IPS-18a (cell line): ENCODE data around the gene LIMK2.
"Not testable (repeated sequence)": the region's sequence is repeated elsewhere in the genome, so short reads cannot be mapped to it uniquely, and the experiment has no call there.

Experiments used
- H3K27ac ChIP-seq: one replicate; pipeline ENCODE4 v1.5.1; 2013; ENCODE audit warnings: low read length
- H3K27me3 ChIP-seq: one replicate; pipeline ENCODE4 v1.6.1; 2013; ENCODE audit warnings: mild to moderate bottlenecking, low read length; ENCODE audit not compliant: control insufficient read depth, insufficient read depth
- H3K36me3 ChIP-seq: one replicate; pipeline ENCODE4 v1.6.1; 2013; ENCODE audit warnings: low read depth, low read length; ENCODE audit not compliant: control insufficient read depth
- H3K4me1 ChIP-seq: one replicate; pipeline ENCODE4 v1.6.1; 2013; ENCODE audit warnings: low read depth, low read length; ENCODE audit not compliant: control insufficient read depth
- H3K4me3 ChIP-seq: one replicate; pipeline ENCODE4 v1.5.1; 2013; ENCODE audit warnings: low read length
- H3K9ac ChIP-seq: one replicate; pipeline ENCODE4 v1.6.1; 2013; ENCODE audit warnings: mild to moderate bottlenecking, low read length, moderate library complexity
- H3K9me3 ChIP-seq: one replicate; pipeline ENCODE4 v1.6.1; 2013; ENCODE audit warnings: low read depth, low read length; ENCODE audit not compliant: control insufficient read depth

The LIMK2 gene

DNA sequence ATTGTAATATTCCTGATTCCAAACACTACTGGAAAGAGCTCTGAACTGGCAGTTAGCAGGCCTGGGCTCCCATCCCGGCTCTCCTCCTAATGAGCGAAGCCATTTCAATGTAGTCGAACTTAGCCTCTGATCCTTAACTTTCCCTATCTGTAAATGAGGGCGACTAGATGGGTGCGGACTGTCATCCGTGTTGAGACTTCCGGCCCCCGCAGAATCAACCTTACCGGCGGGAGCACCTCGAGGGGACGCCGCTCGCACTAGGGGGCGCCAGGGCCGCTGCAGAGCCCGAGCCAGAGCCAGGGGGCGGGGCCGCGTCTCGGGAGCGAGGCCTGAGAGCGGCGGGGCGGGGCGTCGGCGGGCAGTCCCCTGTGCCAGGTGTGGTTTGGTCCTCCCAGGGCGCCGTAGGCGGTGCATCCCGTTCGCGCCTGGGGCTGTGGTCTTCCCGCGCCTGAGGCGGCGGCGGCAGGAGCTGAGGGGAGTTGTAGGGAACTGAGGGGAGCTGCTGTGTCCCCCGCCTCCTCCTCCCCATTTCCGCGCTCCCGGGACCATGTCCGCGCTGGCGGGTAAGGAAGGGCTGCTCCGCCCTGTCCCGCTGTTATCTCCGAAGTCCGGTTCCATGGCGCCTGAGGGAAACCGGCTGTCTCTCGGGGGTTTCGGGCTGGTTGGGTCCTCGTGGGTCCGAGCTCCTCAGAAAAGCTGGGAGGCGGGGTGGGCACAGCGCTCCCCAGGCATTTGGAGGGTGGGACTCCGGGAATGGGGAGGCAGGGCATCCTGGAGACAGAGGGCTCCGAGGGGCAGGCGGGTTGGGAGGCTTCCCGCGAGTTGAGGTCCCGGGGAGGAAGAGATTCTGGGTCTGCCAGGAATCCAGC lies at the start of gene LIMK2:
Gene LIMK2 (plus strand): TSS at position 437 of the 869 bp plus-strand sequence. CDS start 111 bp downstream, at position 548.
- Histone ChIP-seq H3K27ac (no peak within 1 kb of the TSS), H3K4me3 (peak within 1 kb of the TSS; percentile 89), H3K27me3 (no peaks in the 10 kb centered on the region), H3K9ac (peak within 1 kb of the TSS; percentile 94), H3K9me3 (no peaks in the 10 kb centered on the region), H3K36me3 (no peaks in the 10 kb centered on the region), H3K4me1 (peaks cover 4% of the 10 kb centered on the region)

DNA sequence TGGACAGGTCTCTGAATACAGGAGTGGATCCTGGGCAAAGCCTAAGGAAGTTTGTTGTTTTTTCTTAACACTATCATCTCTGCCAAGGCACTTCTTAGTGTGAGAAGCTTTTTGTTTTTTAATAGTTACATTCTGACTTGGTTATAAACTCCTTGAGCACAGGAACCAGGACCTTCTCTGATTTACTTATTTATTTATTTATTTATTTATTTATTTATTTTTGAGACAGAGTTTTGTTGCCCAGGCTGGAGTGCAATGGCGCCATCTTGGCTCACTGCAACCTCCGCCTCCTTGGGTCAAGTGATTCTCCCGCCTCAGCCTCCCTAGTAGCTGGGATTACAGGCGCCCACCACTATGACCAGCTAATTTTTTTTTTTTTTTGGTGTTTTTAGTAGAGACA lies 41.1 kb upstream of the LIMK2 start:
- Histone ChIP-seq H3K27ac (no peak overlapping the region), H3K4me1 (no peaks in the 10 kb centered on the region), H3K36me3 (no peaks in the 10 kb centered on the region), H3K4me3 (no peak overlapping the region), H3K9ac (no peak overlapping the region), H3K27me3 (no peaks in the 10 kb centered on the region), H3K9me3 (no peaks in the 10 kb centered on the region)

DNA sequence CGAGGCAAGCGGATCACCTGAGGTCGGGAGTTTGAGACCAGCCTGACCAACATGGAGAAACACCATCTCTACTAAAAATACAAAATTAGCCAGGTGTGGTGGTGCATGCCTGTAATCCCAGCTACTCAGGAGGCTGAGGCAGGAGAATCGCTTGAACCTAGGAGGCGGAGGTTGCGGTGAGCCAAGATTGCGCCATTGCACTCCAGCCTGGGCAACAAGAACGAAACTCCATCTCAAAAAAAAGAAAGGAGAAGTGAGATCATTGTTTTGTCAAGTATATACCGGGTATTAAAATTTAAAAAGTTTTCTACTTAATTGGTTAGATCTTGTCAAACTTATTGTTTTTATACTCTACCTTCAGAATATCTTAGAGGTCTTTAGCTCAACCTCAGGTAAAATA lies 40.4 kb upstream of the LIMK2 start:
- not testable (repeated sequence) for H3K9me3 ChIP-seq, H3K4me1 ChIP-seq, H3K36me3 ChIP-seq, H3K4me3 ChIP-seq, H3K27me3 ChIP-seq, H3K27ac ChIP-seq, H3K9ac ChIP-seq

DNA sequence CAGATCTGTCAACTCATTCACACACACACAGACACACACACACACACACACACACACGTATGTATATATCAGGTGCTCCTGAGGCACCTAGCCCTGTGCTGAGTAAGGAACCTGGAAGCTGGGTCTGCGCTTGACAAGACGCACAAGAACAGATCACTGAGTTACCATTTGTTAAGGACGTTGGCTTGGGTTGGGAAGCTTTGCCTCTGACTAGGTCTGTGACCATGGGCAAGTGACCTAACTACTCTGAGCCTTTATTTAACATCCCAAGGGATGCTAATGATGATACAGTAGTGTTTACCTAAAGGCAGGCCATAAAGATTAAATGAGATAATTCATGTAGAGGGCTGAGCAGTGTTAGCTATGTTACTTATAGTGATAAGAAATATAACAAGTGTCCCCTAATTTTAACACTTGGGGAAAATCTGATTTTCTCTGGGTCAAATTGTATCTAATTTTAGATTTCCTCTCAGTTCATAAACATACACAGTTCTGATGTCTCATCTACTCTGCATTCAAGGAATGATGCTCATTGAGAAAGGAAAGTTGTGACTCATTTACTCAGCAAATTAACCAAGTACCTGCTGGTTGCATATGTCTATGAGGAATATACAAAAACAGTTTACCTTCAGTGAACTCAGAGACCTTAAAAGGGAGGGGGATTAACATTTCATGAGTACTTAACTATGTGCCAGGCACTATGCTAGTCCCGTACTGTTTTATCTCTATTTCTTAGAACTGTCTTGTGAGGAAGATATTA lies 38.5 kb upstream of the LIMK2 start:
- Histone ChIP-seq H3K27ac (no peak overlapping the region), H3K9ac (no peak overlapping the region), H3K9me3 (no peaks in the 10 kb centered on the region), H3K36me3 (no peaks in the 10 kb centered on the region), H3K4me3 (no peak overlapping the region), H3K4me1 (no peaks in the 10 kb centered on the region), H3K27me3 (no peaks in the 10 kb centered on the region)

DNA sequence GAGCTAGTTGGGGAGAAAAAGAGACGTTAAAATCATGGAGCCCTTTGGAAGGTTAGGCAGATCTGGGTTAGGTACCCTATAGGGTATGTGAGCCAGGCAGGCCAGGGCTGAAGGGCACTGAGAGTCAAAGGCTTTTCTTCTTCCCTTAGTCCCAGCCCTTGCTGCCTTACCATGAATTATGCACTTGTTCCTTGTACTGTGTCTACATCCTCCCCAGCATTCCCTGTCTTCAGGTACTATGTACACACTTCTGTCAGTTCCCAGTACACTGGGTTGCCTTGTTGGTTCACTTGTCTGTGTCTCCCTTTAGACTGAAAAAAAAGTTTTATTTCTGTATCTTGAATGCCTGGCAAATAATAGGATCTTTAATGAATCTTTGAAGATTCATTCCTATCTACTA lies 35.2 kb upstream of the LIMK2 start:
- Histone ChIP-seq H3K27me3 (no peaks in the 10 kb centered on the region), H3K36me3 (no peaks in the 10 kb centered on the region), H3K27ac (no peak overlapping the region), H3K4me3 (no peak overlapping the region), H3K4me1 (no peaks in the 10 kb centered on the region), H3K9me3 (no peaks in the 10 kb centered on the region), H3K9ac (no peak overlapping the region)

DNA sequence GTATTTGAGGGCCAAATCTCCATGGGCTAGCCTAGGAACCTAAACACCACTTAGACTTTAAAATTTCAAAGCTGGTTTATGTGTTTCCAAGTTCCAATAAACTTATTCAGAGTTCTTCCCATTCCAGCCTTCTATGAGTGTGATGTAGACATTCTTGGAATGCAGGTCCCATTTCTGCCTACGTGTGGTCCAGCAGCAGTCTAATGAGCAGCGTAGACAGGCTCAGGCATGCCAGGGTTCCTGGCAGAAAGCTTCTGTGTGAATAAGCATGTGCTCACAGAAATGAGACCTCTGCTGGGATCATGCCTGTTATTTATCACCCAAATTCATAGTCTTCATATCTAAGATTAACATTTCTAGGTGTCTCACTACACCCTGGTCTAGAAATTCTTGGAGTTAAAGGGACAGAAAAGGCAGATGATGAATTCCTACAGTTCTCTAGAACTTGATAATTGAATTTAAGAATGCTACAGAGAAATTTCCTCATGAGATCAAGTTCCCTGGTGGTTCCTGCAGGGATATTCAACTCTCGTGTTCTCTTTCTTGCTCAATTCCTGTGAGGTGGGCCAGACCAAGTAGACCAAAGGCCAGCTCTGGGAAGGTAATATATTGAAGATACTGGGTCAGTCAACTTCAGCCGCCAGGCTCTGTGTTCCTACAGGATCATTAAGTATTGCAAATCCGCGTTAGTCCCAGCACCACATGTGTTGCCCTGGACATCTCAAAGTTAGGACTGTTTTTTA lies 34.5 kb upstream of the LIMK2 start:
- Histone ChIP-seq H3K27ac (no peak overlapping the region), H3K9ac (no peak overlapping the region), H3K4me3 (no peak overlapping the region), H3K27me3 (no peaks in the 10 kb centered on the region), H3K36me3 (no peaks in the 10 kb centered on the region), H3K4me1 (no peaks in the 10 kb centered on the region), H3K9me3 (no peaks in the 10 kb centered on the region)

DNA sequence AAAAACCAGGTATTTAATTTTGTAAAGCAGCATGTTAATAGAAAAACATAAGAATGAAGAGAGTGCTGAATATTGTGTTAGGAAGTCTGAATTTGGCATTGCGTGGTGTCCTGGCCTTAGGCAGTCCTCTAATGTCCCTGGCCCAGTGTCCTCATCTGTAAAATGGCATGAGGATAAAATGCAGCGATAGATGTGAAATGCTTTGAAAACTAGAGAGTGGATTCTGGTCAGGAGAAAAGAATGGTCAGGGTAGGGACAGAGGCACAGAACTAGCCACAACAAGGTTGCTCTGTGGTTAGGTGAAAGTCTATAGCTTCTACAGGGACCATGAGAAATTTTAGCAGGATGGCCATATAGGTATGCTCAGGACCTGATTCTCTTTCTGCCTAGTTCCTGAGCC lies 33.2 kb upstream of the LIMK2 start:
- H3K36me3 ChIP-seq: no peaks in the 10 kb centered on the region
- H3K4me1 ChIP-seq: no peaks in the 10 kb centered on the region
- no peak overlapping the region for H3K4me3 ChIP-seq
- H3K27ac ChIP-seq: no peak overlapping the region
- H3K9ac ChIP-seq: no peak overlapping the region
- no peaks in the 10 kb centered on the region for H3K9me3 ChIP-seq
- no peaks in the 10 kb centered on the region for H3K27me3 ChIP-seq

DNA sequence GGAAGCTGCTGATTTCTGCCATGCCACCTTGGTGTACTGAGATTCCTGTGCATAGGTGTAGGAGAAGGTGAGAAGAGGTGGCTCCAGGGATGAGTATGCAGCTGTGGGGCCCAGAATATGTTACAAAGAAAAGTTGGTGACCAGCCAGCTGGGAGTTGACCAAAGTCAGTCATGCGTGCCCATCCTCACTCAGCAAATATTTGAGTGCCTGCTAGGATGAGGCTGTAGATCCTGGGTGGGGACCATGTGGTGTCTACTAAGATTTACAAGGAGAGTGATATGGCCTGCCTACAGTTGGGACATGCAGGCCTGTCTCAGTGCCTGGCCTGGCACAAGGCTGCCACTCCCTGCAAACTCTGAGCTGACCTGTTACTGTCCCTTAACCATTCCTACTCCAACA lies 32.8 kb upstream of the LIMK2 start:
- Histone ChIP-seq H3K27ac (no peak overlapping the region), H3K9me3 (no peaks in the 10 kb centered on the region), H3K4me1 (no peaks in the 10 kb centered on the region), H3K4me3 (no peak overlapping the region), H3K9ac (no peak overlapping the region), H3K27me3 (no peaks in the 10 kb centered on the region), H3K36me3 (no peaks in the 10 kb centered on the region)

DNA sequence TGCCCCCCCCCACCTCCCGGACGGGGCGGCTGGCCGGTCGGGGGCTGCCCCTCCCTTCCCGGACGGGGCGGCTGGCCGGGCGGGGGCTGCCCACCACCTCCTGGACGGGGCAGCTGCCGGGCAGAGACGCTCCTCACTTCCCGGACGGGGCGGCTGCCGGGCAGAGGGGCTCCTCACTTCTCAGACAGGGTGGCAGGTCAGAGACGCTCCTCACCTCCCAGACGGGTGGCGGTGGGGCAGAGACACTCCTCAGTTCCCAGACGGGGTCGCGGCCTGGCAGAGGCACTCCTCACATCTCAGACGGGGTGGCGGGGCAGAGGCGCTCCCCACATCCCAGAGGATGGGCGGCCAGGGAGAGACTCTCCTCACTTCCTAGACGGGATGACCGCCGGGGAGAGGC lies 28.1 kb upstream of the LIMK2 start:
- Histone ChIP-seq H3K9ac (no peak overlapping the region), H3K4me3 (no peak overlapping the region), H3K36me3 (peaks cover 4% of the 10 kb centered on the region), H3K27ac (no peak overlapping the region), H3K4me1 (no peaks in the 10 kb centered on the region), H3K27me3 (no peaks in the 10 kb centered on the region), H3K9me3 (no peaks in the 10 kb centered on the region)

DNA sequence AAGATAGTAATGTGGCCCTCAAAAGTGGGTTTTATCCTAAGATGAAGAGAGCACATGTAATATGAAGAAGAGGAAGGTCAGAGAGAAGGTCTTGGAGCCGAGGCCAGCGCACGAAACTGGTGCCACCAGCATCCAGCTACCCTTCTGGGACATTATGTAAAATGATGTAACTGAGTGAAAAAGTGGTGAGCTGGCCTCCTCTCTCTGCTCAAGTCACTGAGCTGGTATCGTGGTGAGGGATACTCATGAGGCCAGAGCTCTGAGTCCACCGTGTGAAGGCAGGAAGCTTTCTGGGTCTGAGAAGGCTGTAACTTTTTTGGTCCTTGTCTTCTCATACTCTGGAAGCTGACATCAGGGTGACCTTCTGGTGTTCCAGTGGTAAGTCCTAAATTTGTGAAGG lies 27.0 kb upstream of the LIMK2 start:
- Histone ChIP-seq H3K9me3 (no peaks in the 10 kb centered on the region), H3K36me3 (peaks cover 4% of the 10 kb centered on the region), H3K27ac (no peak overlapping the region)

DNA sequence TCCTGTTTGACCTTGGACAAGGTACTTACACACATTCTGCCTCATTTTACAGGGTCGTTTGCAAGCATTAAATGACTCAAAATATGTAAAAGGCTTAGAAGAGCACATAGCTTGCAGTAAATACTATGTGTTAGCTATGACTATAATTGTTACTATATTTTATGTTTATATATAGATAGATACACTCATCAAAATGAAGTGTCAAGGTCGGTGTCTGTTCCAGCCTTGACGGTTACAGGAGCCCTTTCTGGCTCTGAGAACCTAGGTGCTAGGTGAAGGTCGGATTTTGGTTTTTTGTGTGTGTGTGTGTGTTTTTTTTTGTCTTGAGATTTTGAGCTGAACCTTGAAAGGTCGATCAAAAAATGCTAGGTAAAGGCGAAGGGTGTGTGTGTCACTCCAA lies 24.5 kb upstream of the LIMK2 start:
- H3K4me1 ChIP-seq: no peaks in the 10 kb centered on the region
- H3K9me3 ChIP-seq: no peaks in the 10 kb centered on the region
- no peaks in the 10 kb centered on the region for H3K27me3 ChIP-seq
- H3K4me3 ChIP-seq: no peak overlapping the region
- H3K27ac ChIP-seq: no peak overlapping the region
- no peak overlapping the region for H3K9ac ChIP-seq
- H3K36me3 ChIP-seq: peaks cover 4% of the 10 kb centered on the region

More for the DNA sequence above, 27.0 kb upstream of the LIMK2 start:
- Histone ChIP-seq H3K9ac (no peak overlapping the region), H3K27me3 (no peaks in the 10 kb centered on the region), H3K4me1 (no peaks in the 10 kb centered on the region), H3K4me3 (no peak overlapping the region)
